T-helper 1 cell treated with Interleukin-12 subunit alpha and Interleukin-12 subunit beta and Interleukin-4 antibody, amounts not matched to agents 30 μg/mL and 1 μg/mL, for 36 hours (primary cell): Measurements from ENCODE around the gene RNASEH2A.

Experiments used
- H3K27ac Mint-ChIP-seq: one replicate; pipeline ENCODE4 v1.8.0; 2021; ENCODE audit warnings: mild to moderate bottlenecking, mixed read lengths
- H3K27me3 Mint-ChIP-seq: one replicate; pipeline ENCODE4 v1.8.0; 2021; ENCODE audit warnings: low read depth, mixed read lengths
- H3K36me3 Mint-ChIP-seq: one replicate; pipeline ENCODE4 v1.8.0; 2021; ENCODE audit warnings: low read depth, mixed read lengths
- H3K4me1 Mint-ChIP-seq: one replicate; pipeline ENCODE4 v1.8.0; 2021; ENCODE audit warnings: low read depth, mixed read lengths
- H3K4me3 Mint-ChIP-seq: one replicate; pipeline ENCODE4 v1.8.0; 2021; ENCODE audit warnings: mild to moderate bottlenecking, moderate library complexity, mixed read lengths
- H3K9me3 Mint-ChIP-seq: one replicate; pipeline ENCODE4 v1.8.0; 2021; ENCODE audit warnings: mixed read lengths

RNASEH2A gene

DNA sequence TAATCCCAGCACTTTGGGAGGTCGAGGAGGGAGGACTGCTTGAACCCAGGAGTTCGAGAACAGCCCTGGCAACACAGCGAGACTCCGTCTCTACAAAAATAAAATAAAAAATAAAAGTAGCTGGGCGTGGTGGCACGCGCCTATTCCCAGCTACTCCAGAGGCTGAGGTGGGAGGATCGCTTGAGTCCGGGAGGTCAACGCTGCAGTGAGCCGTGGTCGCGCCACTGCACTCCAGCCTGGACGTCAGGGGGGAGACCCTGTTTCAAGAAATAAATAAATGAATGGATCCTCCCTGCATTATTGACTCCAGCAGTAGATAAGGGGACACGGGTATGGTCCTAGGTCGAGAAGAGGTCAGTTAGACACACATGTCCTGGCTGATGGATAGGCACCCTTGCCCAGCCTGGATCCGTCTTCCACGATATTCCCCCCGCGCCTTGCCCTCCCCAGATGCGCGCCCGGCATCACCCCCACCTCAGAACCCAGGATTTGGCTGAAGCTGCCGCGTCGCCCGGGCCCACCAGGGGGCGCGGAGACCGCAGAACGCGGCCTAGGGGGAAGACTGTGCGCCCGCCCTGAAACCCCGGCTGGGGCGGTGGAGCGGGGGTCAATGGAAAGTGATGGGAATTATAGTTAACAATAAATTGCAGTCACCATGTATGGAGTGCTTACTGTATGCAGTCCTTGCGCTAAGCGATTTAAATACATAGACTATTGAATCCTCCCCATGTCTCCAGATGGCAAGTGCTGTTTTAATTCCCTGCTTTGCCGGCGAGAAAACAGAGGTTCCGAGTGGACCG lies 29.0 kb upstream of the RNASEH2A start:
- Mint-ChIP-seq H3K4me1 (peaks cover 28% of the 10 kb centered on the region), H3K27ac (peak overlapping the region; percentile 88), H3K9me3 (no peaks in the 10 kb centered on the region), H3K27me3 (no peaks in the 10 kb centered on the region), H3K4me3 (peak overlapping the region; percentile 82), H3K36me3 (no peaks in the 10 kb centered on the region)

DNA sequence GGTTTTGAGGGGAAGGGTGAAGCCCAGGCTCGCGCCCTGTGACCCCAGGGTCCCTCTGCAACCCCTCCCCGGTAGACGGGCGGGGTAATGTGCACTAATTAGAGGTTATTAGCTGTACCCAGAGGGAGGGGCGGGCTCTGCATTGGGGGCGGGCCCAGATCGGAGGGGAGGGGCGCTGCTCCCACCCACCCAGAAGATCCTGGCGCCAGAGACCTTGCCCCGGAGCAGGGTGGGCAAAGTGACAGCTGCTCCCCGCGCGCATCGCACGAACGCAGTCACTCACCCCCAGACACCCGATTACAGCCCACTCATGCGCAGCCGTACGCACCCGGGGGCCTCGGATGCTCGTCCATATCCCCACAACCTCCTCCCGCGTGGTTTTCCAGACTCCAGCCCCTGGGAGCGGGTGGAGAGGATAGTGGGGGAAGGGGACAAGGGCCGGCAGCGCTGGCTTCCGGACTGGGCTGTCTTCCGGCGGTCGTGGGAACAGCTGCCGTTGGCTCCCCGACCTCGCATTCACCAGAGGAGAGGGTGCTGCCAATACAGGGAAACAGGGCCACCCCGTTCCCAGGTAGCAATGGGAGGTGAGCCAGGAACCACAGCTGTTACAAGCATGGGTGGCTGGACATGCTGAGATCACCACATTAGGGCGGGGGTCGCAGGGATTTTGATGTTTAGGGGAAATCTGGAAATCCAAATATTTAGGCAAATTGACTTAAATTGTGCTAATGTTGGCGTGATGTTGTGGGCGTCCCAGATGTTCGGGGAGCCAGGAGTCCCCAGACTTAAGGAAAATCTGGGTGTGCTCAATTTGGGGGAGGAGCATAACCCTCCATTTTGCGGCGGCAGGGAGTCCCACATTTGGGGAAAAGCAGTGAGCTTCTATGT lies 28.1 kb upstream of the RNASEH2A start:
- H3K4me1 Mint-ChIP-seq, result peaks cover 28% of the 10 kb centered on the region
- peak overlapping the region; percentile 82 for H3K4me3 Mint-ChIP-seq
- no peaks in the 10 kb centered on the region for H3K9me3 Mint-ChIP-seq
- H3K27ac Mint-ChIP-seq, result peak overlapping the region; percentile 88
- H3K36me3 Mint-ChIP-seq, result no peaks in the 10 kb centered on the region
- H3K27me3 Mint-ChIP-seq, result no peaks in the 10 kb centered on the region

DNA sequence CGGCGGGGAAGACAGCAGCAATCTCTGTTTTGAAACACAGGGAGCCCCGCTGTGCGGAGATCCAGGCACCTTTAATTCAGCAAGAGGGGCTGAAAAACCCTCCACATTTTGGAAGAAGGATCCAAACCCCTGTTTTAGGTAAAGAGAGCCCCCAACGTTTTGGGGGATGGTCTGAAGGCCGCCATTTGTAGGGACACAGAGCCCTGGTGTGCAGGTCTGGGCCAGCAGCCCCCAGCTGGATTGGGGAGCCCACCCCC lies 27.6 kb upstream of the RNASEH2A start:
- Mint-ChIP-seq H3K4me1 (peaks cover 30% of the 10 kb centered on the region), H3K36me3 (no peaks in the 10 kb centered on the region), H3K4me3 (peak overlapping the region; percentile 82), H3K27ac (peak overlapping the region; percentile 88), H3K27me3 (no peaks in the 10 kb centered on the region), H3K9me3 (no peaks in the 10 kb centered on the region)

DNA sequence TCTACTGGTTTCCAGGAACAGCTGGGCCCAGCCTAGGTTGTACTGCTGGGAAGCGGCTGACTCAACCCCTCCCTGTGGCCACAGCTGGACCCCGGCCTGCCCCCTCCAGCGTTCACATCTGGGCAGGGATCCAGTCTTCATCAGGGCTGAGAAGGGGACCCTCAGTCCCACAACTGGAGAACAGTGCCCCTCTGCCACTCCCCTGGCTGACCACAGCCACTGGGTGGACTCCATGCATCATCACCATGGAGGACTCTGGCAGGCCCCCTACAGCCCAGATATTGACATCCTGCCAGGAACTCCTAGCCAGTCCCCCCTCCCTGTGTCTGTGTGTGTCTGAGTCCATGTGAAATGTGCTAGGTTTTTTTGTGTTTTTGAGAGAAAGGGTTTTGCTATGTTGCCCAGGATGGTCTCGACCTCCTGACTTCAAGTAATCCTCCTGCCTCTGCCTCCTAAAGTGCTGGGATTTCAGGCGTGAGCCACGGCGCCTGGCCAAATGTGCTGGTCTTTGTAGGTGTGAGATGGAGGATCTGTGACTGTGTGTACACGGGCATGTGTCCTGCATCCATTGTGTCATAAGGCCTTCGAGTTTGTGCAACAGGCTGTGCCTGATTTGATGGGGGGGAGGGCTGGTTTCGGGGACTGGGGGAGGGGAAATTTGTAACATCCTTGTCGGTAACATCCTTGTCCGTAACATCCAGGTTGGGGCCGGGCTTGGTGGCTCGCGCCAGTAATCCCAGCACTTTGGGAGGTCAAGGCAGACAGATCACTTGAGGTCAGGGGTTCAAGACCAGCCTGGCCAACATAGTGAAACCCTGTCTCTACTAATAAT lies 27.0 kb upstream of the RNASEH2A start:
- H3K4me3 Mint-ChIP-seq, result peak overlapping the region; percentile 68
- H3K27me3 Mint-ChIP-seq, result no peaks in the 10 kb centered on the region
- H3K27ac Mint-ChIP-seq, result peak overlapping the region; percentile 78
- H3K36me3 Mint-ChIP-seq, result no peaks in the 10 kb centered on the region
- H3K9me3 Mint-ChIP-seq, result no peaks in the 10 kb centered on the region
- peaks cover 30% of the 10 kb centered on the region for H3K4me1 Mint-ChIP-seq

DNA sequence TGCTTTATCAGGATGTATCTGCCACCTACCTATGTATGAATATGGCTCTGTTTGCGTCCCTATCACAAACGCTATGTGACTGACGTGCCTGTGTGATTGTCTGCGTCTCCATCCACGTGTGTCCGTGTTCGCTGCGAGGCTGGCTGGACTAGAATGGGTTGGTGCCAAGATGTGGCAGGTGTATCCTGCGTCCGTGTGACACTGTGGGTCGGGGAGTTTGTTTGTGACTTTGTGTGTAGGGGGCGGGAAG lies 24.3 kb upstream of the RNASEH2A start:
- Mint-ChIP-seq H3K27ac (peak overlapping the region; percentile 99), H3K9me3 (no peaks in the 10 kb centered on the region), H3K27me3 (no peaks in the 10 kb centered on the region), H3K36me3 (no peaks in the 10 kb centered on the region), H3K4me1 (peaks cover 29% of the 10 kb centered on the region), H3K4me3 (peak overlapping the region; percentile 95)

DNA sequence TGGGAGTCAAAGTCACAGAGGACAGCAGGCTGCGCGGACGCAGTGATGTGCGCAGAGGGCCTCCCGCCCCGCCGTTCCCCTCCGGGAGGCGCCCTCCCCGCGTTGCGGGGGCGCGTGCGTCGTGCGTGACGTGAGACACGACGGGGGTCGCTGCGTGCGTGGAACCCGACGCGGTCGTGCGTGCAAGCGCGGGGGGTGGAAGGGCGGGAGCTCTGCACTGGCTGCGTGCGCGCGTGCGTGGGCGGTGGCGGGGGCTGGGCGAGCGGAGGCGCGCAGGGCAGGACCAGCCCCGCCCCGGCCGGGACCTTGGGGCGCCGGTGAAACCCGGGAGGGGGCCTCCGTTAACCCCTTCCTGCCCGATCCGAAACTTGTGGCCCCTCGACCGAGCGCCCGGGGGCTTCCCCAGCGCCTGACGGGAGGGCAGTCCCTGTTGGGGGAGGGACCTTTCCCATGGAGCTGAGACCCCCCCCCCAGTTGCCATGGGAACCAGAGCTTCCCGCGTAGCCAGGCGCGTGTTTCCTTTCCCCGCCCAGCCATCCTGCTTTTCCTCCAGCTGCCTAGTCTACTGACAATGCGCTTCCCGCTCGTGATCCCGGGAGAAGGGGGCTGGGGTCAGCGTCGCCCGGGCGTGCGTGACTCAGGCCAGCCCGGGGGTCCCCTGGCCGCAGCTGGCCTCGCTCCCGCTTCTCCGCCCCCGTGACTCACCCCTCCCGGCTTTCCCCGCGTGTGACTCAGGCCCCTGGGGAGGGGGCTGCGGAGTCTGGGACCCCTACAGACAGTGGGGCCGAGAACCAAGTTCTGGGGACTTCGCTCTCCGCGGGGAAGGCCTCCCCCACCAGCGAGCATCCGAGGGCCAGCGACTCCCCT lies 23.7 kb upstream of the RNASEH2A start:
- H3K9me3 Mint-ChIP-seq, result no peaks in the 10 kb centered on the region
- H3K27ac Mint-ChIP-seq, result peak overlapping the region; percentile 99
- H3K4me3 Mint-ChIP-seq, result peak overlapping the region; percentile 95
- peaks cover 24% of the 10 kb centered on the region for H3K4me1 Mint-ChIP-seq
- no peaks in the 10 kb centered on the region for H3K36me3 Mint-ChIP-seq
- H3K27me3 Mint-ChIP-seq, result no peaks in the 10 kb centered on the region

DNA sequence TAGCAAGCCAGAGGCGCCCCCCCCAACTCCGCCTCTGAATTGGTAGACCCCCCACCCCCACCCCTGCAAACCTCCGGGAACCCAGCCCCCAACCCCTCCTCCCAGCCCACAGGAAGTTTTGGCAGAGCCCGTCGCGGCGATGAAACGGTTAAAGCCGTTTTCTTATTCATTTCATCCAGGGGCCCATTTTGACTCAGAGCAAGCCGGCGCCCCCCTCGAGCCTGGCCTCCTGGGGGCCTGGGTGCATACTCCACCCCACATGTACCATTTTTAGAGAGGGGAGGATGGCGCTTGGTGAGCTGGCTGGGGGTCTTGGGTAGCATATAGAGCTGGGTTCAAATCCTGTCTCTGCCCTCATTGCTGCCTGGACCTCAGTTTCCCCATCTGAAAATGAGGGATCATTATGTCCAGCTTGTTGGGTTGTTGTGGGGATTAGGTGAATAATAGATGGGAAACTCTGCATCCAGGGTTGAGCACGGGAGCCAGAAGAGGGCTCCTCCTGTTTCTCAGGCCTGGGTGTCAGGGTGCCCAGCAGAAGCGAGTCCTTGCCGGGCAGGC lies 23.0 kb upstream of the RNASEH2A start:
- Mint-ChIP-seq H3K4me1 (peaks cover 23% of the 10 kb centered on the region), H3K9me3 (no peaks in the 10 kb centered on the region), H3K36me3 (no peaks in the 10 kb centered on the region), H3K27me3 (no peaks in the 10 kb centered on the region), H3K4me3 (peak overlapping the region; percentile 57), H3K27ac (peak overlapping the region; percentile 86)

DNA sequence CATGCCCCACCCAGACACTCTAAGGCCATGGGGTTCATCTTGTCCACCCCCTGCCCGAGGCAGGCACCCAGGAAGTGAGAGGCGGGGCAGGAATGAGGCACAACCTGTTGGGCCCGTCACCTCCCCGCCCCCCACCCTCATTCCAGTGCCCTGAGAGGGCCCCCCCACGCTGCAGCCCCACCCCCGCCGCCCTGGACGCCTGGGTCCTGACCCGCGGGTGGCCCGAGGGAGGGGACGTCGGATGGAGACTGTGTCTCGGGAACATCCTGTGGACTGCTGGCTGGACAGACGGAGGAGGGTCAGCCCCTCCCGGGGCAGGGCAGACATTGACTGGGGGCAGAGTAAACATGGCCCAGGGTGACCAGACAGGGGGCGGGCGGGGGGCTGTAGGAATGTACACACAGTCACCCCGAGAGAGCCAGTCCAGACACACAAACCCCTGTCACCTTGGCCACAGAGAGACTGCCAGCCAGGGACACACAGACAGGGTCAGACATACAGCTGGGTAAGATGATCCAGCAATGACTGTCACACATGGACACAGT lies 22.5 kb upstream of the RNASEH2A start:
- H3K9me3 Mint-ChIP-seq, result no peaks in the 10 kb centered on the region
- H3K4me1 Mint-ChIP-seq, result peaks cover 21% of the 10 kb centered on the region
- H3K36me3 Mint-ChIP-seq, result no peaks in the 10 kb centered on the region
- H3K27me3 Mint-ChIP-seq, result no peaks in the 10 kb centered on the region
- peak overlapping the region; percentile 57 for H3K4me3 Mint-ChIP-seq
- peak overlapping the region; percentile 86 for H3K27ac Mint-ChIP-seq

DNA sequence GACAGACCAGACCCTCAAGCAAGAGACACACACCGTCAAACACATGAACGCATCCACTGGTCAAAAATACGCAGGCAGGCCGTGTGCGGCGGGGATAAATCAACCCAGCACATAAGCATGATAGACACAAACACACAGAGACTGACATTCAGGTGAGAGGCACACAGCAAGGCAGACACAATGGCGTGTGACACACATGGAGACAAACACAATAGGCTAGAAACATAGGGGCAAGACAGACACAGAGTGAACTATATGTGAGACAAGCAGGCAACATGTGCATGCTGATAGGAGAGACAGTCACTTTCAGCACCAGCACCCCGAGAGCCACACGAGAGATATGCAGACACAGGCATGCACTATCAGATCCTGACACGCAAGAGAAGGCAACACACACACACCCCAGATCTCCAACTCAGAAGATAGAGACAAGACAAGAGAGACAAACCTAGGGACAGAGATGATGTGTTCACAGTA lies 22.0 kb upstream of the RNASEH2A start:
- no peaks in the 10 kb centered on the region for H3K27me3 Mint-ChIP-seq
- no peaks in the 10 kb centered on the region for H3K9me3 Mint-ChIP-seq
- no peak overlapping the region for H3K4me3 Mint-ChIP-seq
- peaks cover 22% of the 10 kb centered on the region for H3K4me1 Mint-ChIP-seq
- H3K36me3 Mint-ChIP-seq, result no peaks in the 10 kb centered on the region
- H3K27ac Mint-ChIP-seq, result no peak overlapping the region

DNA sequence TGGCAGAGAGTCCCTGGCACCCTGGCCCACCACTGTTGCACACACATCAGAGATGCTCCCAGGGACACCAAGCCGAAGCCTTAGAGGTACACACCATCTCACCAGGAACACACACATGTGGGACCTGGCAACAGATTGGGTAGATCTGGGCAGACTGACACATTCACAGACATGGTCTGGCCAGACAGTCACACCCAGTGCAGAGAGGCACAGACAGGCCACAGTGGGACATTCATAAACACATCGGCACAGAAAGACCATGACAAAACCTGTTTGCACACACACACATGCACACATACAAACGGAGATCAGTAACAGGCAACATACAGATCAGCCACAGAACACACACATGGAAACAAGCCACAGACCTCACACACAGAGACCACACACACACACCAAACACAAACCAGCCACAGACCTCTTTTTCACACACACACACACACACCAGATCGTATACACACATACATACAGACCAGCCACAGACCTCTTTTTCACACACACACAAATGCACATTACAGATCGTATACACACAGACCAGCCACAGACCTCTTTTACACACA lies 21.4 kb upstream of the RNASEH2A start:
- no peak overlapping the region for H3K4me3 Mint-ChIP-seq
- H3K9me3 Mint-ChIP-seq, result no peaks in the 10 kb centered on the region
- no peaks in the 10 kb centered on the region for H3K27me3 Mint-ChIP-seq
- no peak overlapping the region for H3K27ac Mint-ChIP-seq
- H3K36me3 Mint-ChIP-seq, result no peaks in the 10 kb centered on the region
- peaks cover 20% of the 10 kb centered on the region for H3K4me1 Mint-ChIP-seq

DNA sequence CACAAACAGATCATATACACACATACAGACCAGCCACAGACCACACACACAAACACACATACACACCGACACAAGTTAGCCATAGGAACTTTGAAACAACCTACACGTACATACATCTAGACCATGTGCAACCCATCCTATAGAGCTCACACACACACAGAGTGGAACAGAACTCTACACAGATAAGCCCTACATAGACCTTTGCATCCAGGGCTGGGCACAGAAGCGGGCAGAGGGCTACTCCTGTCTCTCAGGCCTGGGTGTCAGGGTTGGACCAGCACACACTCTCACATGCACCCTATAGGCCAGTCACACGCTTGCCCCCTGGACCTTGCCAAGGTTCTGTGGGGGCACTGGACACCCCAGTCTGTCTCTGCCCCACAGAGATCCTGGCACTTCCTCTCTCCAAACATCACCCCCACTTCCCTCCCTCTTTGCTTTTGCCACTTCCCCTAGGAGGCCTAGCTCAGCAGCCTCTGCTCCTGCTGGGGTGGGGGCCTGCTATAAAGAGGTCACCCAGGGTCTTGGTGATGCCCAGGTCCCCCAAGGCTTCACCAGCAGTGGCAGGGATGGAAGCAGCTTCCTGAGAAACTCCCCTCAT lies 20.9 kb upstream of the RNASEH2A start:
- Mint-ChIP-seq H3K9me3 (no peaks in the 10 kb centered on the region), H3K36me3 (no peaks in the 10 kb centered on the region), H3K4me3 (no peak overlapping the region), H3K4me1 (peaks cover 22% of the 10 kb centered on the region), H3K27ac (no peak overlapping the region), H3K27me3 (no peaks in the 10 kb centered on the region)

DNA sequence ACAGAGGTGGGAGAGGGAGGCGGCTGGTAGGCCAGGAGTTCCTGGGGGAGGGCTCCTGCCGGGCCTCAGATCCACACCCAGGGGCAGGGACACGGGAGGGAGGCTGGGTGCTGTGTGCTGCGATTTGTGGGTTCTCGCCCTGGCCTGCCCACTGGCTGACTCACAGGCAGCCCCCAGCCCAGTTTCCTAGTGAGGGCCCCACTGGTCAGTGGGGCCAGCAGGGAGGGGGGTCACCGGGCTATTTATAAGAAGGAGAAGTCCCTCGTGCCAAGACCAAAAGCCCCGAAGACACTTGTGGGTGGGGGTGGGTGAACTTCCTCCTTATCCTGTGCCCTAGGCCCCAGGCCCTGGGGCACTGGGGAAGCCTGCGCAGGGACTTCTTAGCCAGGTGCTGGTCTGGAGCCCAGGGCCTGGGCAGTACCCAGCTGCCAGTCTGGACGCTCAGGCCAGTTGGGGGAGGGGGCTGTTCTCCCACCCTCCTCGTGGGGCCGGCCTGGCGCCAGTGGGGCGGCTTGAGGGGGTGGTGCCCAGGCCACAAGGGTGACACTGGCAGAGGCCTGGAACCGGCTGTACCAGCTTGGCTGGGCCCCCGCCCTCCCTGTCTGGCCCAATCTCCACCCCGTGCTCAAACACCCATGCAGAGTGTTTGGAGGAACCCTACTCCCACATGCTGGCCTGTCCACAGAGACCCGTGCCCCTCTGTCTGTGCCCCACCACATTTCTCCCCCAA lies 20.1 kb upstream of the RNASEH2A start:
- Mint-ChIP-seq H3K27ac (no peak overlapping the region), H3K36me3 (no peaks in the 10 kb centered on the region), H3K27me3 (no peaks in the 10 kb centered on the region), H3K9me3 (no peaks in the 10 kb centered on the region), H3K4me1 (peaks cover 29% of the 10 kb centered on the region), H3K4me3 (no peak overlapping the region)
